ENCODE results near the gene ZNF772. TPM values are rescaled to one million over a fixed set of nuclear protein-coding genes. Genes with fewer than 3 reads are reported as not detected.
A peak's percentile ranks its signal among the peaks of the same experiment; 100 is the strongest.

Gene ZNF772
- 0.99 and 1.2 TPM in 2 replicates for polyA plus RNA-seq (2012; rRNA removed)
- 1.3 and 1.4 TPM in 2 replicates for polyA plus RNA-seq (2012; cell fraction: cytosol; rRNA removed)
- 1.9 and 2.8 TPM in 2 replicates for polyA plus RNA-seq (2012; cell fraction: nucleus; rRNA removed)

DNA sequence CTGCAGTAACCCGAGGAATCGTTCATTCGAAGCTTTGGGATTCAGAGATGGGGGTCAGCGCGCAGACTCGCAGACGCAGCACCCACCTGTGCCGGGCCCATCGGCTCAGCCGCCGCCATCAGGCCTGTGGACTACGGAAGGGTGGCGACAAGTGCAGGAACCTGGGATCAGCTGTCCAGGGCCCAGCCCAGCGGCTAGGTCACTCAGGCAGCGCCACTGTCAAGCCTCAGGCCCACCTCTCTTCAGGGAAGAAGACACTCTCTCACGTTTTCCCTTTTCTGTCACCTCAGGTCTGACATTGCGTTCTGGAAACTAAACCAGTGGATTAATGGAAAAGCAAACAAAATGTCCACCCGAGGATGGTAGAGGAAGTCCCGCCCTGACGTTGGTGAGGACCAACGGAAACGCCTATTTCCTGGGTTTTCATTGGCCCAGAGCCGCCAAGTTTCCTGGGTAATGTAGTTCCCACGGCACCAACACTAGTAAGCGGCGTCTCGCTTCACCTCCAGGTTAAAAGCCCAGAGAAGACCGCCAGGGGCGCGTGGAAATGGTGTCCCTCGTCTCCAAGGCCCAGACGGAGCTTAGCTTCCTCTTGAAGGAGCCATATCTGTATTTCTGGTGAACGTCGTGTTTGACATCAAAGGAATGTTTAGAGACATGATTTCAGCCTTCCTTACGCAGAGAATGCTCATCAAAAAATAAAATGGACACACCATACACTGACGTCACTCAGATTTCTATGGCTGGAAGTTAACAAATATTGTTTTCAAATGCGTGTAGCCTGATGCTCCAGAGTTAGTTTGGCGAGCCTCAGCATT, at the start of gene ZNF772:
Gene ZNF772 (minus strand): TSS at position 376 of the 818 bp plus-strand sequence. CDS start 257 bp downstream, at position 119.
- H3K9me3 ChIP-seq, result peaks cover 6% of the 10 kb centered on the region; the same call in 1 of the 2 replicates
- POLR2A ChIA-PET, result interaction anchor here (1.6 kb wide), 1 partner anchor 22 kb away, joined by 4 read pairs; the partner anchor contains the start of gene ZNF773
- TF ChIP-seq YY1 (IDR thresholded peaks at IDR 0.05; ENCODE audit: low read depth), result peak; percentile 79; the same call in 1 of the 2 replicates
- TF ChIP-seq MXI1 (IDR thresholded peaks at IDR 0.05; ENCODE audit: low read depth, low read length), result no peak
- TF ChIP-seq MAX (IDR thresholded peaks at IDR 0.05; ENCODE audit: low read depth), result peak; percentile 65; the same call in 1 of the 2 replicates
- TF ChIP-seq GABPA (IDR thresholded peaks at IDR 0.05; ENCODE audit: low read depth), result peak; percentile 92
- no peak for TF ChIP-seq FOSL2 (IDR thresholded peaks at IDR 0.05; ENCODE audit: borderline replicate concordance, low read depth)
- no peak for TF ChIP-seq FOXM1 (IDR thresholded peaks at IDR 0.05; ENCODE audit: low read depth)
- no peak for TF ChIP-seq RAD21 (IDR thresholded peaks at IDR 0.05; ENCODE audit: low read length)
- TF ChIP-seq POLR2AphosphoS5 (IDR thresholded peaks at IDR 0.05; ENCODE audit: low read depth, low read length), result no peak
- TF ChIP-seq NFIC (IDR thresholded peaks at IDR 0.05; ENCODE audit: borderline replicate concordance), result no peak
- no peak for TF ChIP-seq SMC3 (IDR thresholded peaks at IDR 0.05; ENCODE audit: low read depth, low read length)
- TF ChIP-seq, protein P1, sequence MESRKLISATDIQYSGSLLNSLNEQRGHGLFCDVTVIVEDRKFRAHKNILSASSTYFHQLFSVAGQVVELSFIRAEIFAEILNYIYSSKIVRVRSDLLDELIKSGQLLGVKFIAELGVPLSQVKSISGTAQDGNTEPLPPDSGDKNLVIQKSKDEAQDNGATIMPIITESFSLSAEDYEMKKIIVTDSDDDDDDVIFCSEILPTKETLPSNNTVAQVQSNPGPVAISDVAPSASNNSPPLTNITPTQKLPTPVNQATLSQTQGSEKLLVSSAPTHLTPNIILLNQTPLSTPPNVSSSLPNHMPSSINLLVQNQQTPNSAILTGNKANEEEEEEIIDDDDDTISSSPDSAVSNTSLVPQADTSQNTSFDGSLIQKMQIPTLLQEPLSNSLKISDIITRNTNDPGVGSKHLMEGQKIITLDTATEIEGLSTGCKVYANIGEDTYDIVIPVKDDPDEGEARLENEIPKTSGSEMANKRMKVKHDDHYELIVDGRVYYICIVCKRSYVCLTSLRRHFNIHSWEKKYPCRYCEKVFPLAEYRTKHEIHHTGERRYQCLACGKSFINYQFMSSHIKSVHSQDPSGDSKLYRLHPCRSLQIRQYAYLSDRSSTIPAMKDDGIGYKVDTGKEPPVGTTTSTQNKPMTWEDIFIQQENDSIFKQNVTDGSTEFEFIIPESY (IDR thresholded peaks at IDR 0.05; ENCODE audit: borderline replicate concordance, low read depth), result no peak
- TF ChIP-seq REST (IDR thresholded peaks at IDR 0.05; ENCODE audit: low read depth, low read length), result no peak
- no peak for TF ChIP-seq FOXJ3 (CRISPR knock-in tag; IDR thresholded peaks at IDR 0.05)
- no peak for TF ChIP-seq GATA2 (CRISPR knock-in tag; IDR thresholded peaks at IDR 0.05)
- no peak for TF ChIP-seq MEF2A (IDR thresholded peaks at IDR 0.05; ENCODE audit: borderline replicate concordance, low read depth)
- TF ChIP-seq TEAD4 (IDR thresholded peaks at IDR 0.05; ENCODE audit: borderline replicate concordance, insufficient read depth), result no peak
- TF ChIP-seq, protein P2, sequence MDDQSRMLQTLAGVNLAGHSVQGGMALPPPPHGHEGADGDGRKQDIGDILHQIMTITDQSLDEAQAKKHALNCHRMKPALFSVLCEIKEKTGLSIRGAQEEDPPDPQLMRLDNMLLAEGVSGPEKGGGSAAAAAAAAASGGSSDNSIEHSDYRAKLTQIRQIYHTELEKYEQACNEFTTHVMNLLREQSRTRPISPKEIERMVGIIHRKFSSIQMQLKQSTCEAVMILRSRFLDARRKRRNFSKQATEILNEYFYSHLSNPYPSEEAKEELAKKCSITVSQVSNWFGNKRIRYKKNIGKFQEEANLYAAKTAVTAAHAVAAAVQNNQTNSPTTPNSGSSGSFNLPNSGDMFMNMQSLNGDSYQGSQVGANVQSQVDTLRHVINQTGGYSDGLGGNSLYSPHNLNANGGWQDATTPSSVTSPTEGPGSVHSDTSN (IDR thresholded peaks at IDR 0.05), result no peak
- TF ChIP-seq RFX5 (IDR thresholded peaks at IDR 0.05; ENCODE audit: low read length), result no peak
- TF ChIP-seq, protein P3, sequence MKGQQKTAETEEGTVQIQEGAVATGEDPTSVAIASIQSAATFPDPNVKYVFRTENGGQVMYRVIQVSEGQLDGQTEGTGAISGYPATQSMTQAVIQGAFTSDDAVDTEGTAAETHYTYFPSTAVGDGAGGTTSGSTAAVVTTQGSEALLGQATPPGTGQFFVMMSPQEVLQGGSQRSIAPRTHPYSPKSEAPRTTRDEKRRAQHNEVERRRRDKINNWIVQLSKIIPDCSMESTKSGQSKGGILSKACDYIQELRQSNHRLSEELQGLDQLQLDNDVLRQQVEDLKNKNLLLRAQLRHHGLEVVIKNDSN (IDR thresholded peaks at IDR 0.05; ENCODE audit: borderline replicate concordance, low read depth), result no peak
- no peak for TF ChIP-seq EZH2phosphoT487 (IDR thresholded peaks at IDR 0.05; ENCODE audit: borderline replicate concordance, low read depth)
- TF ChIP-seq, protein P4, sequence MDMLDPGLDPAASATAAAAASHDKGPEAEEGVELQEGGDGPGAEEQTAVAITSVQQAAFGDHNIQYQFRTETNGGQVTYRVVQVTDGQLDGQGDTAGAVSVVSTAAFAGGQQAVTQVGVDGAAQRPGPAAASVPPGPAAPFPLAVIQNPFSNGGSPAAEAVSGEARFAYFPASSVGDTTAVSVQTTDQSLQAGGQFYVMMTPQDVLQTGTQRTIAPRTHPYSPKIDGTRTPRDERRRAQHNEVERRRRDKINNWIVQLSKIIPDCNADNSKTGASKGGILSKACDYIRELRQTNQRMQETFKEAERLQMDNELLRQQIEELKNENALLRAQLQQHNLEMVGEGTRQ (IDR thresholded peaks at IDR 0.05; ENCODE audit: borderline replicate concordance, low read depth, low read length), result no peak
- TF ChIP-seq ELF1 (IDR thresholded peaks at IDR 0.05), result no peak
- TF ChIP-seq EP300 (IDR thresholded peaks at IDR 0.05; ENCODE audit: borderline replicate concordance in 1 of 2, low read depth in 1 of 2, low read length in 1 of 2), result no peak
- TF ChIP-seq JUND (IDR thresholded peaks at IDR 0.05), result no peak

More for the DNA sequence above, at the start of gene ZNF772:
- H3K27me3 ChIP-seq (ENCODE audit: insufficient read depth), result no peaks in the 10 kb centered on the region
- no peaks in the 10 kb centered on the region; a peak in 1 of 4 replicates for H3K4me1 ChIP-seq (ENCODE audit: control insufficient read depth in 1 of 2, insufficient read depth in 2 of 2, low read depth in 1 of 2, low read length in 1 of 2)
- H3K4me3 ChIP-seq (ENCODE audit: low read depth in 2 of 2, low read length in 1 of 2), result peak within 1 kb of the TSS; percentile 55 to 60
- CTCF ChIA-PET, result no interaction called here
- peak; percentile 88 for DNase-seq
- H4K20me1 ChIP-seq (ENCODE audit: insufficient read depth), result no peaks in the 10 kb centered on the region
- H3K9ac ChIP-seq, result no peak within 1 kb of the TSS
- WGBS (ENCODE audit: low lambda C conversion rate), result 20% methylated on average over 34 of the region's 38 CpGs
- peak within 1 kb of the TSS; percentile 62; the same call in 1 of the 2 replicates for H3K4me2 ChIP-seq
- H3K79me2 ChIP-seq (ENCODE audit: insufficient read depth), result no peaks in the 10 kb centered on the region
- peak within 1 kb of the TSS in 1 of 2 experiments; percentile 53; a peak in 2 of 4 replicates for H3K27ac ChIP-seq (ENCODE audit: low read depth in 2 of 2, low read length in 1 of 2)
- peak within 1 kb of the TSS; percentile 78 for H2AFZ ChIP-seq (ENCODE audit: low read depth)
- H3F3A ChIP-seq (replicated peaks; ENCODE audit: insufficient read depth), result peaks cover 8% of the 10 kb centered on the region
- H3K36me3 ChIP-seq (replicated peaks in 1 of 2; ENCODE audit: control insufficient read depth in 1 of 2, insufficient read depth in 2 of 2, low read length in 1 of 2), result peaks cover 0 to 3% of the 10 kb centered on the region in 2 experiments
- H3K9me2 ChIP-seq, result 0 out of 2 replicates have a peak, but pooled peaks cover 3% of the 10 kb centered on the region
